Upper lobe of left lung (tissue), 6 donors: Measurements from ENCODE around the gene MAGEC1. TPM values are rescaled to one million over a fixed set of nuclear protein-coding genes. Genes with fewer than 3 reads are reported as not detected.
A peak's percentile ranks its signal among the peaks of the same experiment; 100 is the strongest.
"Not testable (repeated sequence)": the region's sequence is repeated elsewhere in the genome, so short reads cannot be mapped to it uniquely, and the experiment has no call there.

Experiments used
- ATAC-seq, 2 donors: fragments of 200-7000 bp; cut with Tn5 transposase; one replicate each; pipeline ENCODE4 v1.9.1; 2022; ENCODE audit warnings: mild to moderate bottlenecking in 2 of 2, moderate library complexity in 2 of 2; ENCODE audit not compliant: low FRiP score in 2 of 2
- DNase-seq, 2 donors: peaks; one replicate each; pipeline ENCODE4 v3.0.0-alpha.2; 2019 to 2020
- H3K27ac ChIP-seq, 4 donors: fragments of 200-600 bp; sonication (generic); one replicate each; pipeline ENCODE4 v1.5.1; 2016 to 2019
- H3K27me3 ChIP-seq, 4 donors: fragments of 200-600 bp; sonication (generic); one replicate each; pipeline ENCODE4 v1.5.1; 2017 to 2019
- H3K36me3 ChIP-seq, 4 donors: fragments of 200-600 bp; sonication (generic); one replicate each; pipeline ENCODE4 v1.5.1; 2016 to 2019
- H3K4me1 ChIP-seq, 4 donors: fragments of 200-600 bp; sonication (generic); one replicate each; pipeline ENCODE4 v1.5.1; 2018 to 2019
- H3K4me3 ChIP-seq, 4 donors: fragments of 200-600 bp; sonication (generic); one replicate each; pipeline ENCODE4 v1.5.1; 2017 to 2019; ENCODE audit warnings: mild to moderate bottlenecking in 2 of 4, moderate library complexity in 1 of 4
- H3K9me3 ChIP-seq, 4 donors: fragments of 200-600 bp; sonication (generic); one replicate each; pipeline ENCODE4 v1.5.1; 2018 to 2019
- EP300 ChIP-seq, 4 donors: sonication (generic); formaldehyde crosslinking; IDR thresholded peaks; one replicate each; pipeline ENCODE4 v1.5.1; 2017; ENCODE audit warnings: antibody characterized with exemption in 4 of 4, control low read depth in 2 of 4
- POLR2A ChIP-seq, 4 donors: fragments of 450-650 bp; IDR thresholded peaks; one replicate each; pipeline ENCODE4 v1.5.1; 2016 to 2017; ENCODE audit warnings: antibody characterized with exemption in 4 of 4, mild to moderate bottlenecking in 2 of 4
- POLR2AphosphoS5 ChIP-seq, 2 donors: sonication (generic); formaldehyde crosslinking; IDR thresholded peaks; one replicate each; pipeline ENCODE4 v1.5.1; 2017; ENCODE audit warnings: antibody characterized with exemption in 2 of 2
- WGBS, 2 donors: methylation state at CpG; one replicate each; pipeline ENCODE4 v1.1.5; 2017 to 2018; 5-methylcytosine and 5-hydroxymethylcytosine counted together
- total RNA-seq, 6 donors: library from RNA; depleted of rRNA in 4 of 6; stranded (reverse); fragments of >200 nt in 4 of 6; gene quantifications; one replicate each; pipeline versions ENCODE4 v1.1.0 to v1.2.1, GENCODE V29; 2016 to 2021
- TF ChIP-seq, protein P1 (sequence below), 6 experiments: fragments of 450-650 bp in 4 of 6; fragments of 200-600 bp in 2 of 6; sonication (generic) in 2 of 6; IDR thresholded peaks; one replicate each; pipeline ENCODE4 v1.5.1; 2016 to 2019; ENCODE audit warnings: antibody characterized with exemption in 6 of 6
- donor health status: DM: no; HTN: no; CAD: no; lungs with moderate emphysema.
- donor health status: DM: no; HTN: yes; CAD: no; lungs with severe emphysema.

MAGEC1 gene, protein sequence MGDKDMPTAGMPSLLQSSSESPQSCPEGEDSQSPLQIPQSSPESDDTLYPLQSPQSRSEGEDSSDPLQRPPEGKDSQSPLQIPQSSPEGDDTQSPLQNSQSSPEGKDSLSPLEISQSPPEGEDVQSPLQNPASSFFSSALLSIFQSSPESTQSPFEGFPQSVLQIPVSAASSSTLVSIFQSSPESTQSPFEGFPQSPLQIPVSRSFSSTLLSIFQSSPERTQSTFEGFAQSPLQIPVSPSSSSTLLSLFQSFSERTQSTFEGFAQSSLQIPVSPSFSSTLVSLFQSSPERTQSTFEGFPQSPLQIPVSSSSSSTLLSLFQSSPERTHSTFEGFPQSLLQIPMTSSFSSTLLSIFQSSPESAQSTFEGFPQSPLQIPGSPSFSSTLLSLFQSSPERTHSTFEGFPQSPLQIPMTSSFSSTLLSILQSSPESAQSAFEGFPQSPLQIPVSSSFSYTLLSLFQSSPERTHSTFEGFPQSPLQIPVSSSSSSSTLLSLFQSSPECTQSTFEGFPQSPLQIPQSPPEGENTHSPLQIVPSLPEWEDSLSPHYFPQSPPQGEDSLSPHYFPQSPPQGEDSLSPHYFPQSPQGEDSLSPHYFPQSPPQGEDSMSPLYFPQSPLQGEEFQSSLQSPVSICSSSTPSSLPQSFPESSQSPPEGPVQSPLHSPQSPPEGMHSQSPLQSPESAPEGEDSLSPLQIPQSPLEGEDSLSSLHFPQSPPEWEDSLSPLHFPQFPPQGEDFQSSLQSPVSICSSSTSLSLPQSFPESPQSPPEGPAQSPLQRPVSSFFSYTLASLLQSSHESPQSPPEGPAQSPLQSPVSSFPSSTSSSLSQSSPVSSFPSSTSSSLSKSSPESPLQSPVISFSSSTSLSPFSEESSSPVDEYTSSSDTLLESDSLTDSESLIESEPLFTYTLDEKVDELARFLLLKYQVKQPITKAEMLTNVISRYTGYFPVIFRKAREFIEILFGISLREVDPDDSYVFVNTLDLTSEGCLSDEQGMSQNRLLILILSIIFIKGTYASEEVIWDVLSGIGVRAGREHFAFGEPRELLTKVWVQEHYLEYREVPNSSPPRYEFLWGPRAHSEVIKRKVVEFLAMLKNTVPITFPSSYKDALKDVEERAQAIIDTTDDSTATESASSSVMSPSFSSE
- under 1 TPM in 1 of 6 donors, not detected in 5; 0.17 TPM for total RNA-seq

DNA sequence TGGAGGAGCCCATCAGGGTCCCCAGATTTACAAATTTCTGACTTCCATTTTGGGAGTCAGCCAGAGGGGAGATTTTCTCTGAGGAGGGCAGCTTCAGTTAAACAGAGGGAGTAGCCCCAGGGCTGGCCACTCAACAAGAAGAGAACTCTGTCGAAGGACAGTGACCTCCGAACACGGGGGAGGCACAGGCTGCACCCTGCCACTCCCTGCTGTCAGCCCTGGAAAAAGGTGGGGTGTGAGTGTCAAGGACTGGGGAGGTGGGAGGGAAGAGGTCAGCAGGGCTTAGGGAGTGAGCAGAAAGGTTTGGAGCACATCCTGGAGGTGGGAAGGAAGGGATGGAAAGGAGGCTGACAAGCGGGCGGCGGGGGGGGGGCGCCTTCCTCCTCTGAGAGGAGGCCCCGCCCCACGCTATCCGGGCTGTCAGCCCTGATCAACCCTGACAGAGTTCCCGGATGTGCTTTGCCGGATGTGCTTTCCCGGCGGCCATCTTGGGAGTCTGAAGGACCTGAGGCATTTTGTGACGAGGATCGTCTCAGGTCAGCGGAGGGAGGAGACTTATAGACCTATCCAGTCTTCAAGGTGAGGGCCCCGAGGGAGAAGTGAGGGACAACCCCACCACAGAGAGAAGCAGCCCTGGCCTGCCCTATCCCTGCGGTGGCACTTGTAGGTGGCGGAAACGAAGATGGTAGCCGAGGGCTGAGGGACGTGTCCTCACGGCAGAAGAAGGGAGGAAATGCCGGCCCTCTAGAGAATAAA is at the start of gene MAGEC1:
TSS of gene MAGEC1 (plus strand) at position 495 of the 756 bp plus-strand sequence. CDS start 1,179 bp downstream, outside the sequence.
- no peak for ATAC-seq

DNA sequence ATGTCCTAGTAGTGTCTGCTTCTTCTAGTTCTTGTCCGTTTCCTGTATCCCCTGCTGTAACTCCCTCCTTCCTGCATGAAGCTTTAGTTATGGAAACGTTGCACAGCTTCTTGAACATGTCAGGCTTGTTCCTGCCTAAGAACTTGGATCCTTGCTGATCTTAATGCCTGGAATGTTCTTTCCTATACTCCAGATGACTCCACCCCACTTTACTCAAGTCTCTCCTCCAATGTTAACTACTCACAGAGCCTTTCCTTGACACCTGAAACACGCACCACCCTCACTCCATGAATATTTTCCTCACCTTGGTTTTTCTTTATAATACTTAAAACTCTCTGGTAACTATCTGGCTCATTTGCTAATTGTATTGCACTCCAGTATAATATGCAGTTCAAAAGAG is 46.2 kb upstream of the MAGEC1 start:
- no peak for ATAC-seq

More for the DNA sequence above, at the start of gene MAGEC1:
- Histone ChIP-seq H3K27me3 (no peaks in the 10 kb centered on the region), H3K4me3 (no peak within 1 kb of the TSS), H3K9me3 (no peaks in the 10 kb centered on the region), H3K27ac (no peak within 1 kb of the TSS), H3K4me1 (no peaks in the 10 kb centered on the region), H3K36me3 (no peaks in the 10 kb centered on the region)
- 87 to 92% methylated on average over 18 to 24 of the region's 25 CpGs for WGBS, 2 donors
- DNase-seq: peak in 1 of 2 donors; percentile 18
- TF ChIP-seq EP300 (IDR thresholded peaks at IDR 0.05) (no peak), POLR2AphosphoS5 (IDR thresholded peaks at IDR 0.05) (no peak), POLR2A (IDR thresholded peaks at IDR 0.05) (no peak)
- TF ChIP-seq, protein P1, sequence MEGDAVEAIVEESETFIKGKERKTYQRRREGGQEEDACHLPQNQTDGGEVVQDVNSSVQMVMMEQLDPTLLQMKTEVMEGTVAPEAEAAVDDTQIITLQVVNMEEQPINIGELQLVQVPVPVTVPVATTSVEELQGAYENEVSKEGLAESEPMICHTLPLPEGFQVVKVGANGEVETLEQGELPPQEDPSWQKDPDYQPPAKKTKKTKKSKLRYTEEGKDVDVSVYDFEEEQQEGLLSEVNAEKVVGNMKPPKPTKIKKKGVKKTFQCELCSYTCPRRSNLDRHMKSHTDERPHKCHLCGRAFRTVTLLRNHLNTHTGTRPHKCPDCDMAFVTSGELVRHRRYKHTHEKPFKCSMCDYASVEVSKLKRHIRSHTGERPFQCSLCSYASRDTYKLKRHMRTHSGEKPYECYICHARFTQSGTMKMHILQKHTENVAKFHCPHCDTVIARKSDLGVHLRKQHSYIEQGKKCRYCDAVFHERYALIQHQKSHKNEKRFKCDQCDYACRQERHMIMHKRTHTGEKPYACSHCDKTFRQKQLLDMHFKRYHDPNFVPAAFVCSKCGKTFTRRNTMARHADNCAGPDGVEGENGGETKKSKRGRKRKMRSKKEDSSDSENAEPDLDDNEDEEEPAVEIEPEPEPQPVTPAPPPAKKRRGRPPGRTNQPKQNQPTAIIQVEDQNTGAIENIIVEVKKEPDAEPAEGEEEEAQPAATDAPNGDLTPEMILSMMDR (IDR thresholded peaks at IDR 0.05): no peak

DNA sequence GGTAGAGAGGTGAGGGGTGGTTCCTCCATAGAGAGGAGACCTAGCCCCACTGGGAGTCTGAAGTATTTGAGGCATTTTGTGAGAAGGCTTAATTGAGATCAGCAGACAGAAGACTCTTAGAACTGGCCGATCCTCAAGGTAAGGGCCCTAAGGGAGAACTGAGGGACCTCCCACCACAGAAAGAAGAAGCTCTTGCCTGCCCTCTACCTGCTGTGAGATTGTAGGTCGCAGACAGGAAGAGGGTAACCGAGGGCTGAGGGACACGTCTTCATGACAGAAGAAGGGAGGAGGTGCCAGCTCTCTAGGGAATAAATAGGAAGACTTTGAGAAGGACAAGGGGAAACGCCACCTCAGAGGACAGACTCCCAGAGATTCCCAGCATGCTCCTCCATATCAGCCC is 24.1 kb upstream of the MAGEC1 start:
- DNase-seq (no peak), ATAC-seq (no peak)
- 48 to 66% methylated on average over 5 of the region's 5 CpGs for WGBS, 2 donors
- no peaks in the 10 kb centered on the region for H3K36me3 ChIP-seq
- H3K4me3 ChIP-seq: no peak overlapping the region
- H3K9me3 ChIP-seq: no peaks in the 10 kb centered on the region
- H3K27me3 ChIP-seq: no peaks in the 10 kb centered on the region
- no peaks in the 10 kb centered on the region for H3K4me1 ChIP-seq
- H3K27ac ChIP-seq: no peak overlapping the region
- TF ChIP-seq POLR2A (IDR thresholded peaks at IDR 0.05): no peak

More for the DNA sequence above, 46.2 kb upstream of the MAGEC1 start:
- no peak for DNase-seq
- H3K27ac ChIP-seq: no peak overlapping the region
- no peak for TF ChIP-seq POLR2A (IDR thresholded peaks at IDR 0.05)
- WGBS, 2 donors: 31 to 38% methylated on average over 3 of the region's 3 CpGs
- H3K36me3 ChIP-seq: no peaks in the 10 kb centered on the region
- H3K27me3 ChIP-seq: no peaks in the 10 kb centered on the region
- H3K4me1 ChIP-seq: no peaks in the 10 kb centered on the region
- no peak overlapping the region for H3K4me3 ChIP-seq
- H3K9me3 ChIP-seq: no peaks in the 10 kb centered on the region

DNA sequence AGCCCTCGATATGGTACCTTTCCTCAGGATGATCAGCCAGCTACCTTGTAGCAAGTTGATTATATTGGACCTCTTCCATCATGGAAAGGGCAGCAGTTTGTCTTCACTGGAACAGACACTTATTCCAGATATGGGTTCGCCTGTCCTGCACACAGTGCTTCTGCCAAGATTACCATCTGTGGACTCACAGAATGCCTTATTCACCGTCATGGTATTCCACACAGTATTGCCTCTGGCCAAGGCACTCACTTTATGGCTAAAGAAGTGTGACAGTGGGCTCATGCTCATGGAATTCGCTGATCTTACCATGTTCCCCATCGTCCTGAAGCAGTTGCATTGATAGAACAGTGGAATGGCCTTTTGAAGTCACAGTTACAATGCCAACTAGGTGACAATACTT is 14.9 kb upstream of the MAGEC1 start:
- ATAC-seq, H3K4me3 ChIP-seq, H3K27me3 ChIP-seq, DNase-seq, H3K36me3 ChIP-seq, H3K27ac ChIP-seq, H3K9me3 ChIP-seq, H3K4me1 ChIP-seq: not testable (repeated sequence)
- WGBS, 2 donors: 66 to 76% methylated on average over 2 to 5 of the region's 5 CpGs

DNA sequence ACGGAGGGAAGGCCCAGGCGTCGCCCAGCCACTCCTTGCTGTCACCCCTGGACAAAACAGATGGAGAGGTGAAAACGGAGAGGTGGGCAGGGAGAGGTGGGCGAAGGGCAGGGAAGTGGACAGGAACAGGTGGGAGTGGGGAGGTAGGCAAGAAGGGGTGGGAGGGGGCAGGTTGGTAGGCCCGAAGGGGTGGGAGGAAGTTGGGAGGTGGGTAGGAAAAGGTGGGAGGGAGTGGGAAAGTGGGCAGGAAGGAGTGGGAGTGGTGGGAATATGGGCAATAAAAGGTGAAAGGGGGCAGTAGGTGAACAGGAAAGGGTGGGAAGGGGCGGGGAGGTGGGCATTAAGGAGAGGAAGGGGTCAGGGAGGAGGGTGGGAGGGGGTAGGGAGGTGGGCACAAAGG is 9.0 kb upstream of the MAGEC1 start:
- Histone ChIP-seq H3K27me3 (no peaks in the 10 kb centered on the region), H3K4me3 (no peak overlapping the region), H3K9me3 (no peaks in the 10 kb centered on the region), H3K4me1 (no peaks in the 10 kb centered on the region), H3K36me3 (no peaks in the 10 kb centered on the region), H3K27ac (no peak overlapping the region)
- 78 to 83% methylated on average over 6 of the region's 7 CpGs for WGBS, 2 donors
- no peak for TF ChIP-seq POLR2AphosphoS5 (IDR thresholded peaks at IDR 0.05)
- ATAC-seq (no peak), DNase-seq (peak in 1 of 2 donors; percentile 20)

DNA sequence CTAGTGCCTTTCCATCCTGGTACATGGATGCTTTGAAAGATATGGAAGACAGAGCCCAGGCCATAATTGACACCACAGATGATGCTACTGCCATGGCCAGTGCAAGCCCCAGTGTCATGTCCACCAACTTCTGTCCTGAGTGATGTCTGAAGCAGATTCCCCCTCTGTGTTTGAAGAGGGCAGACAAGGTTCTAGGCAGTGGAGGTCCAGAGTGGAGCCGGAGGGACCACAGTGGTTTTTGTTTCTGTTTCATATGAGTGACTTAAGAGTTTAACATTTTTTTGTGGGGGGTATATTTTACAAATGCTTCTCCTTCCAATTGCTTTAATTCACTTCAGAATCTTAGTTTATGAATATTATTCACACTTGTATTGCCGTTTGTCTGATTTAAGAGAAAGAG is 6.0 kb upstream of the MAGEC1 start:
- DNase-seq (no peak), ATAC-seq (no peak)
- H3K4me3 ChIP-seq: no peak overlapping the region
- H3K9me3 ChIP-seq: no peaks in the 10 kb centered on the region
- no peaks in the 10 kb centered on the region for H3K36me3 ChIP-seq
- H3K27ac ChIP-seq: no peak overlapping the region
- H3K27me3 ChIP-seq: no peaks in the 10 kb centered on the region
- 94 to 98% methylated on average over 2 of the region's 2 CpGs for WGBS, 2 donors
- TF ChIP-seq POLR2A (IDR thresholded peaks at IDR 0.05) (no peak), POLR2AphosphoS5 (IDR thresholded peaks at IDR 0.05) (no peak), EP300 (IDR thresholded peaks at IDR 0.05) (no peak)
- TF ChIP-seq, protein P1 (IDR thresholded peaks at IDR 0.05): no peak
- no peaks in the 10 kb centered on the region for H3K4me1 ChIP-seq
